B cell (primary cell): ENCODE data around the gene EBF3. TPM values are rescaled to one million over a fixed set of nuclear protein-coding genes. Genes with fewer than 3 reads are reported as not detected.

Source experiments
- ATAC-seq: fragments of 200-7000 bp; cut with Tn5 transposase; one replicate; pipeline ENCODE4 v1.10.0; 2021; ENCODE audit warnings: low read depth, mild to moderate bottlenecking, moderate number of reproducible peaks, moderate library complexity
- CTCF ChIA-PET: fragments of 350-600 bp; sonication (Branson Sonifier 250); formaldehyde crosslinking; loops from one replicate; lab custom pipeline; 2021; ENCODE audit warnings: antibody characterized with exemption, inconsistent platforms; lab: Charles Lee
- POLR2A ChIA-PET: fragments of 350-600 bp; sonication (Branson Sonifier 250); formaldehyde crosslinking; loops from one replicate; lab custom pipeline; 2021; ENCODE audit warnings: antibody characterized with exemption; lab: Charles Lee
- DNase-seq: peaks from one replicate; pipeline ENCODE4 v3.0.0; 2013
- H2AFZ ChIP-seq: 2 replicates; pipeline ENCODE4 v1.6.1; 2012; ENCODE audit warnings: mild to moderate bottlenecking, low read depth, low read length; ENCODE audit not compliant: insufficient read depth, poor library complexity, severe bottlenecking
- H3K27ac ChIP-seq, 2 donors: 1 replicate in 1 of 2; 2 replicates in 1 of 2; pipeline ENCODE4 v1.5.1; 2012 to 2013; ENCODE audit warnings: low read length in 2 of 2, mild to moderate bottlenecking in 2 of 2, moderate library complexity in 1 of 2
- H3K27me3 ChIP-seq, 4 experiments: fragments of 200-600 bp in 1 of 4; sonication (generic) in 1 of 4; replicated peaks in 1 of 4; 1 replicate in 2 of 4; 2 replicates in 2 of 4; pipeline versions ENCODE4 v1.6.1 to v1.7.0; 2013 to 2016; ENCODE audit warnings: low read length in 3 of 4, mild to moderate bottlenecking in 2 of 4, mixed read lengths in 1 of 4, moderate library complexity in 1 of 4; ENCODE audit not compliant: insufficient read depth in 4 of 4, control insufficient read depth in 3 of 4; ENCODE audit errors: control extremely low read depth in 1 of 4
- H3K36me3 ChIP-seq, 2 experiments: replicated peaks in 1 of 2; 1 replicate in 1 of 2; 2 replicates in 1 of 2; pipeline versions ENCODE4 v1.6.1 to v1.7.1; 2013; ENCODE audit warnings: low read length in 1 of 2; ENCODE audit not compliant: insufficient read depth in 2 of 2, control insufficient read depth in 1 of 2; ENCODE audit errors: control extremely low read depth in 1 of 2, extremely low read depth in 1 of 2
- H3K4me1 ChIP-seq, 2 donors: fragments of 200-600 bp in 1 of 2; sonication (generic) in 1 of 2; 1 replicate in 1 of 2; 2 replicates in 1 of 2; pipeline versions ENCODE4 v1.5.1 to v1.6.1; 2013 to 2017; ENCODE audit warnings: low read length in 2 of 2; ENCODE audit not compliant: control insufficient read depth in 2 of 2, insufficient read depth in 2 of 2
- H3K4me2 ChIP-seq: replicated peaks from 2 replicates; pipeline ENCODE3; 2012; ENCODE audit warnings: mild to moderate bottlenecking, low read depth, low read length; ENCODE audit not compliant: poor library complexity, severe bottlenecking
- H3K4me3 ChIP-seq, 5 experiments: fragments of 200-600 bp in 1 of 5; sonication (generic) in 1 of 5; 1 replicate in 3 of 5; 2 replicates in 2 of 5; pipeline versions ENCODE4 v1.5.1 to v1.7.0; 2011 to 2016; ENCODE audit warnings: low read length in 4 of 5, mild to moderate bottlenecking in 4 of 5, low read depth in 2 of 5, control low read depth in 1 of 5, moderate library complexity in 1 of 5; ENCODE audit not compliant: insufficient read depth in 1 of 5; ENCODE audit errors: control extremely low read depth in 1 of 5, extremely low read depth in 1 of 5
- H3K79me2 ChIP-seq: fragments of 200-600 bp; sonication (generic); one replicate; pipeline ENCODE4 v1.6.0; 2016; ENCODE audit warnings: low read length; ENCODE audit not compliant: control insufficient read depth, insufficient read depth
- H3K9ac ChIP-seq: fragments of 200-600 bp; sonication (generic); 2 replicates; pipeline ENCODE4 v1.6.1; 2017; ENCODE audit warnings: mild to moderate bottlenecking, low read length, moderate library complexity
- H3K9me3 ChIP-seq, 3 donors: one replicate each; pipeline versions ENCODE4 v1.6.1 to v1.7.1; 2013; ENCODE audit warnings: low read length in 2 of 3; ENCODE audit not compliant: control insufficient read depth in 2 of 3, insufficient read depth in 1 of 3; ENCODE audit errors: control extremely low read depth in 1 of 3
- H4K20me1 ChIP-seq: 2 replicates; pipeline ENCODE4 v1.6.0; 2012; ENCODE audit warnings: mild to moderate bottlenecking, low read length; ENCODE audit not compliant: insufficient read depth, control insufficient read depth, poor library complexity, severe bottlenecking
- H3K27ac Mint-ChIP-seq: one replicate; pipeline ENCODE4 v1.8.0; 2021; ENCODE audit warnings: mixed read lengths
- H3K27me3 Mint-ChIP-seq: one replicate; pipeline ENCODE4 v1.8.0; 2021; ENCODE audit warnings: mixed read lengths
- H3K4me1 Mint-ChIP-seq: one replicate; pipeline ENCODE4 v1.8.0; 2021; ENCODE audit warnings: mixed read lengths
- H3K4me3 Mint-ChIP-seq: one replicate; pipeline ENCODE4 v1.8.0; 2021; ENCODE audit warnings: mixed read lengths
- H3K9me3 Mint-ChIP-seq: one replicate; pipeline ENCODE4 v1.8.0; 2022; ENCODE audit warnings: mixed read lengths; ENCODE audit not compliant: insufficient read depth
- CTCF ChIP-seq: fragments of 200-600 bp; IDR thresholded peaks from one replicate; pipeline ENCODE4 v1.8.0; 2022; ENCODE audit warnings: antibody characterized with exemption, mild to moderate bottlenecking
- EZH2 ChIP-seq: IDR thresholded peaks from 2 replicates; pipeline ENCODE4 v1.6.1; 2012; ENCODE audit warnings: borderline replicate concordance, low read depth, mild to moderate bottlenecking, moderate library complexity, low read length; ENCODE audit not compliant: insufficient read depth, poor library complexity, severe bottlenecking
- WGBS: methylation state at CpG from one replicate; pipeline ENCODE4 v1.1.5; 2013; ENCODE audit warnings: missing lambda C conversion rate; ENCODE audit not compliant: insufficient coverage; 5-methylcytosine and 5-hydroxymethylcytosine counted together
- intact Hi-C: fragments of 100-400 bp; cut with micrococcal nuclease; formaldehyde crosslinking; loops from one replicate; pipeline ENCODE4 v1.10.0; 2022
- polyA plus RNA-seq: library from polyadenylated mRNA; depleted of rRNA; stranded (reverse); fragments of >200 nt; gene quantifications from 2 replicates; pipeline ENCODE4 v1.2.3, GENCODE V29; 2012
- total RNA-seq, 2 donors: library from RNA; stranded (reverse); fragments of 120-200 nt in 1 of 2; gene quantifications; 1 replicate in 1 of 2; 2 replicates in 1 of 2; pipeline versions ENCODE4 v1.2.3 to v1.2.4, GENCODE V29; 2013 to 2022

EBF3 gene
- total and polyA plus RNA-seq, 2 donors (not counting 1 experiment from before 2014, with no cell fraction given), result not detected

- H3K9me3 ChIP-seq, result no peaks in the 10 kb centered on the region
- no peaks in the 10 kb centered on the region for H3K4me1 Mint-ChIP-seq
- H3K4me2 ChIP-seq, result no peak overlapping the region
- H3K4me3 ChIP-seq, result no peak overlapping the region
- intact Hi-C loops, result no loop called here
- H3K36me3 ChIP-seq, result no peaks in the 10 kb centered on the region
- H3K9me3 Mint-ChIP-seq, result no peaks in the 10 kb centered on the region
- H3K4me1 ChIP-seq, result no peaks in the 10 kb centered on the region
- no peak for ATAC-seq
- H4K20me1 ChIP-seq, result no peaks in the 10 kb centered on the region
- POLR2A ChIA-PET, result no interaction called here
- H3K4me3 Mint-ChIP-seq, result no peak overlapping the region
- DNase-seq, result no peak
- H3K79me2 ChIP-seq, result no peaks in the 10 kb centered on the region
- no peak overlapping the region for H2AFZ ChIP-seq
- no peak overlapping the region for H3K27ac Mint-ChIP-seq
- TF ChIP-seq CTCF (no peak), EZH2 (no peak)
- CTCF ChIA-PET, result no interaction called here
- H3K27me3 ChIP-seq, result peaks cover 0 to 3% (median 0%) of the 10 kb centered on the region in 4 experiments
- no peak overlapping the region for H3K9ac ChIP-seq
- no peaks in the 10 kb centered on the region for H3K27me3 Mint-ChIP-seq
- 92% methylated on average over 17 of the region's 19 CpGs for WGBS
- H3K27ac ChIP-seq, result no peak overlapping the region
Measured at GRCh38 chr10:129848696-129849451, 115.2 kb downstream of the EBF3 start.

DNA sequence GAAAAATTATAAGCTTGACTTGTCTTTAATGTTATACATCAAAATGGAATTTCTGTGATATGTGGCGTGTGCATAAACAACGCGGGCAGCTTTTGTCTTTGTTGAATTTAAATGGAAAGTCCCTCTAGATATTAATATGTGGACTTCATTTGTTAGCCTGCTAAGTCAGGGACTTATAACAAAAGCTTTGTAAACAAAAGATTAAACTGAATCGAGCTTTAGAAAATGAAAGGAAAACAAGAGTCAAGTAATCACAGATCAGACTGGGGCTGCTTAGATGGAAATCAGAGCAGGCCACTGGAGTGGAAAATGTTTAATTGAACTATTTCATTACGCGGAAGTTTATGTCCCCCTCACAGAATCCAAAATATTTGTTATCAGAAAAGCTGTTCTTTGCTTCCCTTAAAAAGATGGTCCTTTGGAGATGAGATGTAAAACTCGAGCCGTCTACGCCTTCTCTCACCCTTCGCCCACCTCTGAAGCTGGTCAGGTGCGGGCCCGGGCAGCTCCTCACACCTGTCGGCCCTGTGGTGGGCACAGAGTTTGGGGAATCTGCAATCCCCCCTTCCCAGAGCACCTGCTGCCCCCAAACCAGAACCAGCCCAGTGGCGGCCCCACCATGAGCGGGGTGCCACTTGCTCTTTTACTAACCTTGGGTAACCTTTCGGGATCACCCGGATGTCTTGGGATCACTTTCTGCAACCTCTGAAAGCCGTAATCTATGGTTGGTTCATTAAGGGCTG, 116.2 kb downstream of the EBF3 start:
- Histone ChIP-seq H3K36me3 (no peaks in the 10 kb centered on the region), H3K4me2 (no peak overlapping the region), H3K9me3 (no peaks in the 10 kb centered on the region), H4K20me1 (no peaks in the 10 kb centered on the region), H3K4me1 (no peaks in the 10 kb centered on the region), H3K27me3 (no peaks in the 10 kb centered on the region), H3K9ac (no peak overlapping the region), H2AFZ (no peak overlapping the region), H3K4me3 (no peak overlapping the region), H3K27ac (no peak overlapping the region), H3K79me2 (no peaks in the 10 kb centered on the region)
- WGBS, result 97% methylated on average over 11 of the region's 18 CpGs
- no peak for ATAC-seq
- intact Hi-C loops, result no loop called here
- Mint-ChIP-seq H3K9me3 (no peaks in the 10 kb centered on the region), H3K4me3 (no peak overlapping the region), H3K27ac (no peak overlapping the region), H3K4me1 (no peaks in the 10 kb centered on the region), H3K27me3 (no peaks in the 10 kb centered on the region)
- CTCF ChIA-PET, result no interaction called here
- POLR2A ChIA-PET, result no interaction called here
- no peak for DNase-seq
- TF ChIP-seq CTCF (no peak), EZH2 (no peak)
